Breast epithelium (tissue), 3 donors: ENCODE data around the gene TRIM60.

Experiments used
- POLR2A ChIP-seq: fragments of 450-650 bp; IDR thresholded peaks from one replicate; pipeline ENCODE4 v1.6.1; 2016; ENCODE audit warnings: antibody characterized with exemption, mild to moderate bottlenecking, moderate library complexity
- POLR2AphosphoS5 ChIP-seq, 3 donors: sonication (generic); formaldehyde crosslinking; IDR thresholded peaks; one replicate each; pipeline ENCODE4 v1.6.1; 2017; ENCODE audit warnings: antibody characterized with exemption in 3 of 3
- TF ChIP-seq, protein P1 (sequence below), 3 donors: fragments of 450-650 bp; IDR thresholded peaks; one replicate each; pipeline ENCODE4 v1.5.1; 2016 to 2017; ENCODE audit warnings: antibody characterized with exemption in 3 of 3, mild to moderate bottlenecking in 3 of 3, moderate library complexity in 3 of 3

DNA sequence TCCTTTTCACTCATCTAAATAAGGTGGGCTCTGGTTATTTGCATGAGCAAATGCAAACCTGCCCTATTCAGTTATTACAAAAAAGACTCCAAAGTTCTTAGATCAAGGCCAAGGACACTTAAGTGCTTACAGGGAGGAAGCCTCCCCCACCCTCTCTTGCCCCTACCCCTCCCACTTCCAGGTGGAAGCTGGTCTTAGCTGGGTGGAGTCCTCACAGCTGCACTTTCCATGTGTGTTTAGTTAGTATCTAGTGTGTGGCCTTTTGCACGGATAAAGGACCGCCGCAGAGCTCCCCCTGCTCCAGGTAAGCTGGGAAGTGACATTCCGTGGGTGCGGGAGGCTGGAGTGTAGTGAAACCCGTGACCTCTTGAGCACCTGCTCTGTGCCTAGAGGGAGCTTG is 21.8 kb downstream of the TRIM60 start, which contains the start of gene TRIM75:
- TF ChIP-seq, protein P1, sequence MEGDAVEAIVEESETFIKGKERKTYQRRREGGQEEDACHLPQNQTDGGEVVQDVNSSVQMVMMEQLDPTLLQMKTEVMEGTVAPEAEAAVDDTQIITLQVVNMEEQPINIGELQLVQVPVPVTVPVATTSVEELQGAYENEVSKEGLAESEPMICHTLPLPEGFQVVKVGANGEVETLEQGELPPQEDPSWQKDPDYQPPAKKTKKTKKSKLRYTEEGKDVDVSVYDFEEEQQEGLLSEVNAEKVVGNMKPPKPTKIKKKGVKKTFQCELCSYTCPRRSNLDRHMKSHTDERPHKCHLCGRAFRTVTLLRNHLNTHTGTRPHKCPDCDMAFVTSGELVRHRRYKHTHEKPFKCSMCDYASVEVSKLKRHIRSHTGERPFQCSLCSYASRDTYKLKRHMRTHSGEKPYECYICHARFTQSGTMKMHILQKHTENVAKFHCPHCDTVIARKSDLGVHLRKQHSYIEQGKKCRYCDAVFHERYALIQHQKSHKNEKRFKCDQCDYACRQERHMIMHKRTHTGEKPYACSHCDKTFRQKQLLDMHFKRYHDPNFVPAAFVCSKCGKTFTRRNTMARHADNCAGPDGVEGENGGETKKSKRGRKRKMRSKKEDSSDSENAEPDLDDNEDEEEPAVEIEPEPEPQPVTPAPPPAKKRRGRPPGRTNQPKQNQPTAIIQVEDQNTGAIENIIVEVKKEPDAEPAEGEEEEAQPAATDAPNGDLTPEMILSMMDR (IDR thresholded peaks at IDR 0.05): no peak
- no peak for TF ChIP-seq POLR2A
- no peak for TF ChIP-seq POLR2AphosphoS5 (IDR thresholded peaks at IDR 0.05)
